Bone marrow (tissue), 2 donors: Measurements from ENCODE around the gene SCLY.

Experiments used
- DNase-seq, 2 donors: peaks; one replicate each; lab custom pipeline; 2025; lab: John Stamatoyannopoulos, UW

Gene SCLY

DNA sequence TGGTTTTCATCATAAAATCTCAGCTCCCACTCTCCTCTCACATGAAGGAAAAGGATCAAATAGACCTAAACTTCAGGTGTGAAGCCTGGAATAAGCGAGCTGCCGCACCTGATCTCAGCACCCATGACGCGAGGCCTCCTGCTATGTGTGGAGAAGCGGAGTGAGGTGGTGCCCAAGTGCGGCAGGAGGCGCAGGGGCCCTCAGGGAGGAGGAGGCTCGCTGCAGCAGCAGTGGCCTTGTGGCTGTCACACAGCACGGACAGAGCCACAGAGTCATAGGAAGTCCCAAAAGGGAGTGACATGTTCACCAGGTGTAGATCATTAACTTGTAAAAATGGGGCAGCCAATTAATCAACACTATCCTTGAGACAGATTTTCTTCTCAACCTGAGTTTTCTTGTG is 9.1 kb downstream of the SCLY start:
- DNase-seq, result no peak

DNA sequence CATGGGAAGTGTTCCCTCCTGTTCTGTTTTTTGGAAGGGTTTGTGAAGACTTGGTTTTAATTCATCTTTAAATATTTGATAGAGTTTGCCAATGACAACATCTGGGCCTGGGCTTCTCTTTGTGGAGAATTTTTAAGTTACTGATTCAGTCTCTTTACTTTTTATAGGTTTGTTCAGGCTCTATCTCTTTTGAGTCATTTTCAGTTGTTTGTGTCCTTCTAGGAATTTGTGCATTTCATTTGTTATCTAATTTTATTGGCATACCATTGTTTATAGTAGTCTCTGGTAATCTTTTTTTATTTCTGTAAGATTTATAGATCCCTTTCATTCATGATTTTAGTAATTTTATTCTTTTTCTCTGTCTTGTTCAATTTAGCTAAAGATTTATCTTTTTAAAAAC is 14.6 kb downstream of the SCLY start:
- no peak for DNase-seq

DNA sequence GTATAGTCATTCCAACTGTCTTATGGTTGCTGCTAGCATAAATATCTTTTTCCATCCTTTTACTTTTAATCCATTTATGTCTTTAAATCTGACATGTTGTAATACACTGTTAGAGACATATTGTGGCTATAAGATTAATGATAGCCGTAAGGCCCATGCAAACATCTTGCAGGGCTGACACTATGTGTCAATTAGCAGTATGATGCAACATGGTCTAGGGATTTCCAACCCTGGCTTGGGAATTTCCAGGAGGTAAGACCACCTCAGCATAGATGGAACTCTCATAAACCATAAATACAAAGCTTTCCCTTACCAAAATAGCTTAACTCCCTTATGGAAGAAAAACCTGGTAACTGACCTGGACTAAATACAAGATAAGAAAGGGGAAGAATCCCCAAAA is 16.5 kb downstream of the SCLY start:
- no peak for DNase-seq

DNA sequence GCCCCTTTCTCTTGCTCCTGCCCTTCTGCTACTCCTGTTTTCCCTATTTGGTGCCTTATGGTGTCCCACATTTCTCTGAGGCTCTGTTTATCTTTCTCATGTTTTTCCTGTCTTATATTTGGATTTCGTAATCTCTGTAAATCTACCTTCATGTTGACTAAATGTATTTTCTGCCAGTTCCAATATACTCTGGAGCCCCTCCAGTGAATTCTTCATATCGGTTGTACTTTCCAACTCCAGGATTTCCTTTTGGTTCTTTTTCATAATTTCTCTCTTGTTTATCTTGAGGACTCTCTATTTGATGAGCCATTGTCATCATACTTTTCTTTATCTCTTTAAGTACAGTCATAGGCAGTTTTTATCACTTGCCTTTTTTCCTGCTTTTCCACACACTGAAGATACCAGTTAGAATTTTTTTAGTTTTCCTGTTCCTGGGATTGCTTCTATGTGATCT is 19.1 kb downstream of the SCLY start:
- DNase-seq, result no peak

DNA sequence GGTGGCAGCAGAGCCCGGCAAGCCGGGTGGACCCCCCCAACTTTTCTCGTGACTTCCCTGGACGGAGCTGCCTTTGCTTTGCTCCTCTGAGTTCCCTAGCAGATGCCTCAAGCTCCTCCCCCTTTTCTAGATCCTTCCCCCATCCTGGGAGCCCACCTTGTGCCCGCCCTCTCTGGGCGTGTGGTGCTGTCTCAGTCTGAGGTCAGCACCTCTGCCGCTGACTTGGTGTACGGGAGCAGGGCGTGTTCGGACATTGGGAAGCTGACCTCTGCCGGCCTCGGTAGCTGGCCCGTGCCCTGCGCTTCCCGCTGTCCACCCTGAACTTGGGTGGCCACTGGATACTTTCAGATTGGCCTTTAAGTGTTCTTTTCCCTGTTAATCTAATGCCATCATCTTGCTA is 19.7 kb downstream of the SCLY start:
- no peak for DNase-seq

DNA sequence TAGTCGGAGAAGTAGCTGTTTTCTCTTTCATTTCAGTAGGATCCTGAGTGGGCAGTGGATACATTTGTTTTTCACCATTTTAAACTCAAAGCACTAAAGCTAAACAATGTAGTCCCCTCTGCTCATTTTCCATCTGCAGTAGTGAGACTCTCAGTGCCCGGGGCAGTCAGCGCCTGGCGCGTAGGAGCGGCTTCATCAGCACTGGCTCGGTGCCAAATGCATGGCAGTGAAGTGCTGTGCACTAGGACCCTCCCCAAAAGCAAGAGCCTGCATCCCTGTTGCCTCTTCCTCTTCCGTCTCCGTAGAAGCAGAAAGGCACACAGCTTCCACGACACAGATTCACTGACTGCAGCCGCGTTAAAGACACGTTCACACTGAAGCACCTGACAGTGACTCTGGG is 20.3 kb downstream of the SCLY start:
- no peak for DNase-seq

DNA sequence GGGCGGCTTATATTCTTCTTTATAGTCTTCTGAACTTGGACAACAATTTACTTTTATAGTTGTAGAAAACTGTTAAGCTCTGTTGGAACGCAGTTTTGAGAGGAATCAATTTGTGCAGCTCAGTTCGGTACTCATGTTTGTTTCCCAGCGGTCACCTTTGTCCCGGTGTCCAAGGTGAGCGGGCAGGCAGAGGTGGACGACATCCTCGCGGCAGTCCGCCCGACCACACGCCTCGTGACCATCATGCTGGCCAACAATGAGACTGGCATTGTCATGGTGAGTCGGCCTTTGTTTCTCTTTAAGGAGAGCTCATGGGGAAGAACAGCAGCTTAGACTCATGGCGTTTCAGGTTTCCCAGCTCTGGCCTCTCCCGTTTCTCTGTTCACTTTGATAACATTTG is 20.8 kb downstream of the SCLY start:
- DNase-seq, result no peak

DNA sequence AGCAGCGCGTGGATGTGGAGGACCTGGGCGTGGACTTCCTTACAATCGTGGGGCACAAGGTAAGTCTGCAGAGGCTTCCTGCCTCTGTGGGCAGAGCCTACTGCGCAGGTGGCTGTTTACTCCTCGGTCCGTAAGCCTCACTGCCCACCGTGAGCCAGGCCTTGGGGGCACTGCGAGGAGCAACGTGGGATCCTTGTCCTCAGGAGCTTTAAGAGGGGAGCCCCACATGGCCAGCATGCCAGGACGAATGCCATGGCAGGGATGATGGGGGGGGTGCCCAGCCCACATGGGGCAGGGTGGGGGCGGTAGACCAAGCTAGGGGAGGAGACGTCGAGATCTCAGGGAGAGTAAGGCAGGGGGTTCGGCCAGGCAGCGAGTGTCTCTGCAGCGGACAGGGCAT is 21.4 kb downstream of the SCLY start:
- no peak for DNase-seq

DNA sequence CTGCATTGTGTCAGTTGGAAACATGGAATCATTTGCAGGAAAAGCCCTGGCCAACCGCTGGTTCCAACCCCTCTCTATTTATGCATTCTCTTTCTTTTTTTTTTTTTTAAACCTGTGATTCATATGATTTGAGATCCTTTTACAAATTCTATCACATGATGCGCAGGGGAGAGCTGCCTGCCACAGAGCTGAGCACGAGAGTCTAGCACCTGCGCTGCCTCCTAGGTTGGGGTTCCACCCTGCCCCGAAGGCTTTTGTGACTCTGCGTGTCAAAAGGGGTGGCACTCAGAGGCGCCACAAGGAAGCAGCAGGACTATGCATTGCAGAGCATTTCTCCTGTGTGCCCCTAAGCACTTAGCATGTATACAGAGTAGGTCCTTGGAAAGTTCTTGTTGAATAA is 22.0 kb downstream of the SCLY start:
- no peak for DNase-seq

DNA sequence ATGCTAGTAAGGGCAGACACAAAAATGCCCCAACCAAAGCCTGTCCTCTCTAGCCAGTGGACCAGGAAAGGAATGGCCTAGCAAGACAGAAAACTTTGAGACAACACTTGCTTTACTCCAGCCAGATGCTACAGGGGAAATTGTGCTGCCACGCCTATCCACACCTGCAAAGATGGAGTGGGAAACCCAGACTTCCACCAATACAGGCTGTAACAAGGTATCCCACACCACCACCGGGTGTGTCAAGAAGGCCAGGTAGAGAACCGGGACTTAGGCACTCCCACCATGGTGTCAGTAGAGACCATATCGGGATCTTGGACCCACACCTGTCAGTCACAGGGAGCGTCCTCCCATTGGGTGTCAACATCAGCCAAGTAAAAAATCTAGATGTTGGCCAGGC is 23.1 kb downstream of the SCLY start:
- DNase-seq, result no peak

DNA sequence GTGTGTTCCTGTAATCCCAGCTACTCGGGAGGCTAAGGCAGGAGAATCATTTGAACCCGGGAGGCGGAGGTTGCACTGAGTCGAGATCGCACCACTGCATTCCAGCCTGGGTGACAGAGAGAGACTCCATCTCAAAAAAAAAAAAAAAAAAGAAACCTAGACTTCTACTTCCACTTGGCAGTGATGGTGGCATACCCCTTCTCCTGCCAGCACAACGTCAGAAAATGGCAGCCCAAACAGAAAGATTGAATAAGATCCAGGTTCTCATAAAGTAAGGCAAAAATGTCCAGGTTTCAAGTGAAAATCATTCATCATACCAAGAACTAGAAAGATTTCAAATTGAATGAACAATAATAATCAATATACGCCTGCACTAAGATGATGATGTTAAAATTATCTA is 24.0 kb downstream of the SCLY start:
- no peak for DNase-seq

DNA sequence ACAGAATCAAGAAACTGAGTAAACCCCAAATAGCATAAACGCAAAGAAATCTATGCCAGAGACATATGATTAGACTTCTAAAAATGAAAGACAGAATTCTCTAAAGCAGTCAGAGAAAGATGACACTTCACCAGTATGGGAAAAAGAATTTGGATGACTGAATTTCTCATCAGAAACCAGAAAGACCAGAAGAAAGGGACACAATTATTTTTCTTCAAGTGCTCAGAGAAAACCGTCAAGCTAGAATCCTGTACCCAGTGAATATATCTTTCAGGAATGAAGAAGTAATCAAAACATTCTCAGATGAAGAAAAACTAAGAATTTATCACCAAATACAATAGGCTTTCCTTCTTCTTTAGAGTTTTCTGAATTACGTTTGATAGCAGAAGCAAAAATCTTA is 25.1 kb downstream of the SCLY start:
- no peak for DNase-seq

DNA sequence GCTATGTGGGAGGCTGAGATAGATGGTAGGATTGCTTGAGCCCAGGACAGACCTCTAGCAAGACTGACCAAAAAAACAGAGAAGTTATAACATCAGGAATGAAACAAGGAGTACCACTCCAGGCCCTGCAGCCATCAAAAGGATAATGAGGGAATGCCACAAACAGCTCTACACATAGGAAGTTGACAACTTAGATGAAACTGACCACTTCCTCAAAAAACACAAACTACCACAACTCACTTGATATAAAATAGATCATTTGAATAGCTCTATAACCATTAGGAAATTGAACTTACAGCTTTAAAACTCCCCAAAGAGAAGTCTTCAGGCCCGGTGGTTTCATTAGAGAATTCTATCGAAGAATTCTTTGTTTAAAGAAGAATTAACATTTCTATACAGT is 26.4 kb downstream of the SCLY start:
- no peak for DNase-seq

DNA sequence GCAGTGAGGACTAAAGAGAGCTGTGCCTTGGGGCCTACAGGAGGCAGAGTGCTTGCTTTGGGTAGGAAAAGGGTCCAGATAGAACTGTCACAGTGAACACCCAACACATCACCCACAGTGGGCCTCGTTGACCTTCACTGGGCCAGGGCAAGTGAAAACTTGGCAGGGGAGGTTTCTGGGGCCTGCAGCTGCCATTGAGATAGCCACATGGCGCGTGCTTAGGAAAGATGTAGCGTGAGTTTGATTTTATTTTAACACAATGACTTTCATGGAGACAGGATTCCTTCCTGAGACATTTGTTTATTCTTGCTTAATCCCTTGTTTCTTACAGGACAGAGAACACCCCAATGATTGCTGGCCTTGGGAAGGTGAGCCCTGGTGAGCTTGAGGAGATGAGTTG is 30.1 kb downstream of the SCLY start:
- no peak for DNase-seq

DNA sequence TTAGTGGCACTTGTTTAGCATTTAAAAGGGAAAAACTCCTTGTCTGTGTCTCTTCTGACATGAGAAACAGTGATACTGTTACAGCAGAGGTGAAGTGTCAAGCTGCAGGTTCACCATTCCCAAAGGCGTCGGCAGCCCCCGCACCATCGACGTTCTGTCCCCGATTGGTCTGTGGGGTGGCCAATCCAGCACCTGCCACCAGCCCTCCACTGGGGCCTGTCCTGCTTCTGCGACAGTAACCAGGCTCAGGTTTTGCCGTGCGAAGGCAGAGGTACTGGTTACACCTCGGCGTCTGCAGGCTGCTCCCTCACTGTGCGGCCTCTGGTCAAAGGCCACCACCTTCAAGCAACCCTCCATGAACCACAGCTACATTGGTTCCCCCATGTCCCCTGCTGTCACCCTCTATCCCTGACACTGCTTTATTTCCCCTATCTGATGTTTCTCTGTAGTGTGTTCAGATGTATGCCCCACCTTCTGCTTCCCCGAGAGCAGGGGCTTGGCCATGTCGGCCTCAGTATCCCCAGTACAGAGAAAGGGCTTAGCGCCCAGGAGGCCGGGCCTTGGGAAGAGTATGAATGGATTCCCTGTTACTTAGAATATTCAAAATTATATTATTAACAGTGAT is 30.7 kb downstream of the SCLY start:
- no peak for DNase-seq

DNA sequence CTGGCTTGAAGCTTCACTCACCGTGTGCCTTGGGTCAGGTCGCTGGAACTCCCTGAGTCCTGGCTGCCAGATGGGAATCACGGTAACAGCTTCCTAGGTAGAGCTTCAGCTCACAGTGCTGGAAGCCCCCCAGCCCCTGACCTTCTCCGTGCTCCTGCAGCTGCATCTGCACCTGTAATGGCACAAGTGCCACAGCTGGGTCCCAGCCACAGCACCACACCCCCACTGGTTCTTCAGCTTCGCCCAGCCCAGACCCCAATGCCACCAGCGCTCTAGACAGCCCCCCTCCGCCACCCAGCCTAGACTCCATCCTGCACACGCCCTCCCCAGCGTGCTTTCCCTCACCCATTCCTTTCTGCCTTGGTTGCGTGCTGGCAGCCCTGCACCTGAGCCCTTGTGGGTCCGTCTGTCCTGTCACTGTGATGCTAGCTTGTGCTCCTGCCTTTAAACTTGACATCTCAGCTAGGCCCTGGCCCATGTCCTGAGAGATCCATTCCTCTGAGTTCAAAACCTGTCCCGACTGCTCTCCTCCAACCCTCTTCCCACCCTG is 31.8 kb downstream of the SCLY start:
- DNase-seq, result no peak

DNA sequence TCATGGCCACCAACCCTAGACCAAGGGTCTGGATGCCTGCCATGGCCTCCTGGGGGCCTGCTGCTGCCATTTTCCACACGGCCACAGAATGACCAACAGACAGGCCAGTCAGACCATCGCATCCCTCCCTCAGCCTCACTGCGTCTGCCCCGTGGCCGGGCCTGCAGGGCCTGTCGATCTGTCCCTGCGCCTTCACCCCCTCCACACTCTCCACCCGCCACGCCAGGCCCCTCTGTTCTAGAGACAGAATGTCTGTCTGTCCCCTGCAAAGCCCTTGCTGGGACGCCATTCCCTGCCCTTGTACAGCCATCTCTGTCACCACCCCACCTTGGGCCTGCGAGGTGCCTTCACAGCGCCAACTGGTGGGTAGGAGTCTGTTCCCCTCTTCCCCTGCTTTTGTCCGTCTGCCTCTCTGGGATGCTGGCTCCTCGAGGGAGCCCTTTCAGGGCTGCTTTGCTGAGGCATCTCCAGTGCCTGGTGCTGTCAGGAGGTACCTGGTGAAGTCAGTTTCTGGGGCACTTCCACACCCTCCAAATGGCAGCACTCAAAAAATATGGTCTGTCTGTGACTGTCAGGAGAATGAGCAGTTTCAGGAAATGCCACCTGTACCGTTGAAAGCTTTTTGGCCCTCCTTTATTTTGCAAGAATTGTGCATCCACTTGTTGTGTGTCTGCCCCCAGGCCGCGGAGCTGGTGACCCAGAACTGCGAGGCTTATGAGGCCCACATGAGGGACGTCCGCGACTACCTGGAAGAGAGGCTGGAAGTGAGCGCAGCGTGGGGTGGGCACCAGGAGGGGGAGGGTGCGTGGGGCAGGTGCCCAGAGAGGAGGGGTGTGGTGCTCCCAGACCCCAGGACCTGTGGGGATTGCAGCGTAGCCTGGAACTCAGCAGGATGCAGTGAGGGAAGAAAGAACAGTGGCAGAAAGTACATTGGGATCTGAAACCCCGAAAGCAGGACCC is 32.7 kb downstream of the SCLY start:
- no peak for DNase-seq

DNA sequence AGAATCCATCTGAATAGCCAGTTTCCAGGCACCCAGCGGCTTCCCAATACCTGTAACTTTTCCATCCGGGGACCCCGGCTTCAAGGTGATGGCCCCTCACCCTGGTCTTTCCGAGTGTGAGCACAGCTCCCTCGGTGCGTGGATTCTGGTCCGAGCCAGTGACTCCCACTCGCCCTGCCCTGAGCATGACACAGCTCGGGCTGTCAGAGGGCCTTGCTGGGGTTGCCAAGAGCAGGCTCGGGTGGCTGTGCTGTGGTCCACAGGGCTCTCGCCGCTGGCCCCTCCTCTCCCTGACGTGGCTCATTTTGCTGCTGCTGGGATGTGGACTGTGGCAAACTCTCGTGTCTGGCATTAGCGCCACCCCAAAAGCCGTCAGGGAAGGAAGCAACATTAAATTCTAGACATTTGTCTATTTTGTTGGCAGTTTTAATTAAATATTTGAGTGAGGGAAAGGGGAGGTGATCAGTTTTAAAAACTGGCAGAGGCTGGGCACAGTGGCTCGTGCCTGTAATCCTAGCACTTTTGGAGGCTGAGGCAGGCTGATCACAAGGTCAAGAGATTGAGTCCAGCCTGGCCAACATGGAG is 33.7 kb downstream of the SCLY start:
- no peak for DNase-seq

DNA sequence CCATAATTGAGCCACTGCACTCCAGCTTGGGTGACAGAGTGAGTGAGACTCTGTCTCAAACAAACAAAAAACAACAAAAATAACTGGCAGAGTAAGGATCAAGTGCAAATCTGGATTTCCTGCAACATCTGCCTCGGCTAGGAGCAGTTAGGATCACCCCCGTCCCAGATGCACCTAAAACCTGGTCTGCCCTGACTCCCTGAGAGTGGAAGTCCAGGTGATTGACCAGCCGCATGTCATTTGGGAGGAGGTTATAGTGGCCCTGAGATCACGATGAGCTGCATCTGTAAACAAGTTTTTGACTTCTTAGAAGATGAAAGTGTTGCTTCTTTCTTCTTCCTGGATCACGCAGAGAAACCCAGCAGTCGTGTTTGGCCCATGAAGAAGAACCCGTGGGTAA is 34.3 kb downstream of the SCLY start:
- DNase-seq, result no peak

DNA sequence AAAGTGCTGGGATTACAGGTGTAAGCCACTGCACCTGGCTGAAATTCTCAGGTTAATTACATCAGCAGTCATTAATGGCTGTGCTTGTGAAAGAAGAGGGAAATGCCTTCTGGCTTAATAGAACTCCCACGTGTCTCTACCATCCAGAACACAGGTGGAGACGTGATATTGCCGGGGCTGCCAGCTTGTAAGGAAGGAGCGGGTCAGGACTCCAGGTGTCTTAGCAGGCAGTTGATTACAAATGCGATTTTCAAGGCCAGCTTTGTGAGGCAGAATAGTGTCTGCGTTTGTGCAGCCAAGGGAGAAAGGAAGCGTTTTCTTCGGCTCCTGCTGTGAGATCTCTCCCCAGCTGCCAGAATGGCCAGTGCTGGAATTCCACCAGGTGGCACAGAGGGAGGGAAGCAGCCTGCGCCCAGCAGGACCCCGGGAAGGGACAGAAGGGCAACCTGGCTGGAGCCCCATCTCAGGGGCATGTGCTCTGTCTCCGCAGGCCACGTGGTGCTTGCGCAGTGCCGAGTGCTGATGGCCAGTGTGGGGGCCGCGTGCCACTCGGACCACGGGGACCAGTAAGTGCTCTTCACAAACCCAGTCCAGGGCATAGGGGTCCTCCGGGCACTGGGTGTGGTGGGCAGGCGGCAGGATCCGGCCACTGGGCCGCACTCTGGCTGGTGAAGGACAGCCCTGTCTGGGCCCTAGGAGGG is 35.7 kb downstream of the SCLY start:
- DNase-seq, result no peak

DNA sequence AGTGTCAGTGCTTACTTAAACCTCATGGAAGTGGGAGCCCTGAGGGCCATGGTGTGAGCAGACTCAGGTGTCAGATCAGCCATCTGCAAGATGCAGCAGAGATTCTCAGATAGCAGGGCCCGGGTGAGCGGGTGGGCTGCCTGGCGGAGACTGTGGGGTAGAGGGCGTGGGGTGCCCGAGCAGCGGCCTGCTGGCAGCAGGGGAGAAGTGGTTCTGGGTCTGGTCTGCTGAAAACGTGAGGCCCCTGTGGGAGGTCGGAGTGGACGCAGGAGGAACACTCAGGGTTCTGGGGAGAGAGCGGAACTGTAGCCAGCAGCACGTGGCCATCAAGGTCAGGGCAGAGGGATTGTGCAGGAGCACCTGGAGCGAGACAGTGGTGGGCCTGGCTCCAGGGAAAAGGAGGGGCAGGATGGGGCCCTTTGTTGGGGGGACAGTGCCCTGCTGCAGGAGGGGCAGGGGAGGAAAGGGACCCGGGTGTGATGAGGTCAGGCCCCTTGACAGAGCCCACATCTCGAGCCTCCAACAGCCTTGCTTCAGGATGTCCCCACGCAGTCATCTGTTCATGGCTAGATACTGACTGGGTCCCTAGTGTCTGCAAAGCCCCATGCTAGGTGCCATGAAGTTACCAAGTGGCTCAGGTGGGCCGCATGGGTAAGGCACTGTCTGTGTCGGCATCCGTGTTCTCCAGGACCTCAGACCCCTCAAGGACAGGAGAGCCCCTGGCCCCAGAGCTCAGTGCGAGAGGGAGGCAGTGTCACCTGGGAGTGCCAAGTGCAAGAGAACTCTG is 36.6 kb downstream of the SCLY start:
- DNase-seq, result no peak
